ENCODE measurements around the gene TSPO. TPM values are rescaled to one million over a fixed set of nuclear protein-coding genes. Genes with fewer than 3 reads are reported as not detected.

The TSPO gene
- polyA plus RNA-seq, 3 donors, result 491 to 2,663 (median 2,230) TPM

- H3K27me3 ChIP-seq (ENCODE audit: control insufficient read depth in 2 of 2, insufficient read depth in 2 of 2, low read length in 2 of 2), result no peaks in the 10 kb centered on the region
- WGBS (ENCODE audit: insufficient coverage), result 88% methylated on average over 10 of the region's 13 CpGs
- no peaks in the 10 kb centered on the region for H3K36me3 ChIP-seq (replicated peaks in 1 of 2; ENCODE audit: control insufficient read depth in 1 of 2, insufficient read depth in 2 of 2, low read length in 2 of 2)
- TF ChIP-seq, protein P1, sequence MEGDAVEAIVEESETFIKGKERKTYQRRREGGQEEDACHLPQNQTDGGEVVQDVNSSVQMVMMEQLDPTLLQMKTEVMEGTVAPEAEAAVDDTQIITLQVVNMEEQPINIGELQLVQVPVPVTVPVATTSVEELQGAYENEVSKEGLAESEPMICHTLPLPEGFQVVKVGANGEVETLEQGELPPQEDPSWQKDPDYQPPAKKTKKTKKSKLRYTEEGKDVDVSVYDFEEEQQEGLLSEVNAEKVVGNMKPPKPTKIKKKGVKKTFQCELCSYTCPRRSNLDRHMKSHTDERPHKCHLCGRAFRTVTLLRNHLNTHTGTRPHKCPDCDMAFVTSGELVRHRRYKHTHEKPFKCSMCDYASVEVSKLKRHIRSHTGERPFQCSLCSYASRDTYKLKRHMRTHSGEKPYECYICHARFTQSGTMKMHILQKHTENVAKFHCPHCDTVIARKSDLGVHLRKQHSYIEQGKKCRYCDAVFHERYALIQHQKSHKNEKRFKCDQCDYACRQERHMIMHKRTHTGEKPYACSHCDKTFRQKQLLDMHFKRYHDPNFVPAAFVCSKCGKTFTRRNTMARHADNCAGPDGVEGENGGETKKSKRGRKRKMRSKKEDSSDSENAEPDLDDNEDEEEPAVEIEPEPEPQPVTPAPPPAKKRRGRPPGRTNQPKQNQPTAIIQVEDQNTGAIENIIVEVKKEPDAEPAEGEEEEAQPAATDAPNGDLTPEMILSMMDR (IDR thresholded peaks at IDR 0.05), result no peak
- no peaks in the 10 kb centered on the region for H4K20me1 ChIP-seq (ENCODE audit: insufficient read depth, low read length)
- H3K36me3 Mint-ChIP-seq, result no peaks in the 10 kb centered on the region
- H3K4me3 ChIP-seq (replicated peaks in 1 of 3; ENCODE audit: low read depth in 2 of 3, low read length in 3 of 3), result no peak overlapping the region
- no peaks in the 10 kb centered on the region for H3K79me2 ChIP-seq (ENCODE audit: insufficient read depth, low read length)
- intact Hi-C loops (cut with micrococcal nuclease), result no loop called here
- H3K27ac ChIP-seq (ENCODE audit: low read depth in 1 of 2, low read length in 2 of 2), result no peak overlapping the region
- H3K4me2 ChIP-seq (replicated peaks; ENCODE audit: extremely low read depth, low read length, poor library complexity, severe bottlenecking), result no peak overlapping the region
- peaks cover 0 to 8% (median 7%) of the 10 kb centered on the region in 3 donors for H3K27me3 Mint-ChIP-seq (ENCODE audit: low read depth in 3 of 3)
- peak overlapping the region in 1 of 7 donors; percentile 62 for H3K27ac Mint-ChIP-seq
- H3K4me1 Mint-ChIP-seq, result no peaks in the 10 kb centered on the region
- H3K9me3 Mint-ChIP-seq, result peaks cover 0 to 4% (median 0%) of the 10 kb centered on the region in 7 donors
- no peak overlapping the region for H2AFZ ChIP-seq (ENCODE audit: insufficient read depth, low read depth, low read length, poor library complexity, severe bottlenecking)
- no peaks in the 10 kb centered on the region for H3K9me3 ChIP-seq (replicated peaks in 1 of 2; ENCODE audit: control insufficient read depth in 1 of 2, insufficient read depth in 1 of 2, low read length in 2 of 2)
- no peak overlapping the region for H3K4me3 Mint-ChIP-seq
- H3K4me1 ChIP-seq (ENCODE audit: control insufficient read depth in 1 of 2, insufficient read depth in 2 of 2, low read length in 2 of 2), result no peaks in the 10 kb centered on the region
- H3K9ac ChIP-seq (ENCODE audit: insufficient read depth, low read length, poor library complexity, severe bottlenecking), result no peak overlapping the region
- DNase-seq, result no peak
Measured at GRCh38 chr22:43200555-43200954, 49.2 kb downstream of the TSPO start.

DNA sequence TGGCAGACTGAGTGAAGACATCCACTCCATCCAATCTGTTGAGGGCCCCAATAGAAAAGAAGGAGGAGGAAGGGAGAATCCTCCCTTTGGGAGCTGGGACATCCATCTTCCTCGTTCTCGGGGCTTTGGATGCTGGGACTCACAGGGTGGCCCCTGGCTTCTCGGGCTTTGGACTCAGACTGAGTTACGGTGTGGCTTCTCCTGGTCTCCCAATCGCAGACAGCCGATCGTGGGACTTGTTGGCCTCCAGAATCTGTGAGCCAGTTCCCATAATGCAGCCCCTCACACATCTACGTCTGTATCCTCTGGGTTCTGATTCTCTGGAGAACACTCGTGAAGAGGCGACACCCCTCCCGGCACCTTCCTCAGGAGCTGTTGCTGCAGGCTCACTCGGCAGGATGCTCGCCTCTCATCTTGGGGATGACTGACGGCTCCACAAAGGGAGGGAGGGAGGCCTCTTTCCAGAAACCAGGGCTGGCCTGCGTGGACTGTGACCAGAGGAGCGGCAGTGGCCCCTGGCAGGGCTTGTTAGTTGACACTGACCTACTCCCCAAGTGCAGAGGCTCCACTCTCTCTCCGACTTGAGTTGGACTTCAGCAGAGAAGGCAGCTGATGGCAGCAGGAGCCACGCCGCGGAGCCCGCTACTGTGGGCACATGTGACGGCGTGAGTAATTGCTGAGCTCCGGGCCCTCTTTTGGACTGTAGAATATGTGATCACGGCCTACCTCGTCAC lies 50.3 kb downstream of the TSPO start:
- no peak overlapping the region for H3K4me3 ChIP-seq (replicated peaks in 1 of 3; ENCODE audit: low read depth in 2 of 3, low read length in 3 of 3)
- H3K9me3 Mint-ChIP-seq, result peaks cover 0 to 4% (median 0%) of the 10 kb centered on the region in 7 donors
- peaks cover 2 to 12% (median 8%) of the 10 kb centered on the region in 3 donors for H3K27me3 Mint-ChIP-seq (ENCODE audit: low read depth in 3 of 3)
- H3K4me1 ChIP-seq (ENCODE audit: control insufficient read depth in 1 of 2, insufficient read depth in 2 of 2, low read length in 2 of 2), result no peaks in the 10 kb centered on the region
- TF ChIP-seq, protein P1 (IDR thresholded peaks at IDR 0.05), result no peak
- no peak overlapping the region for H3K9ac ChIP-seq (ENCODE audit: insufficient read depth, low read length, poor library complexity, severe bottlenecking)
- no peaks in the 10 kb centered on the region for H3K79me2 ChIP-seq (ENCODE audit: insufficient read depth, low read length)
- H3K4me1 Mint-ChIP-seq, result peaks cover 2% of the 10 kb centered on the region
- no peak overlapping the region for H3K27ac ChIP-seq (ENCODE audit: low read depth in 1 of 2, low read length in 2 of 2)
- H3K27ac Mint-ChIP-seq, result no peak overlapping the region
- intact Hi-C loops (cut with micrococcal nuclease), result no loop called here
- H3K4me3 Mint-ChIP-seq, result no peak overlapping the region
- DNase-seq, result no peak
- H3K9me3 ChIP-seq (replicated peaks in 1 of 2; ENCODE audit: control insufficient read depth in 1 of 2, insufficient read depth in 1 of 2, low read length in 2 of 2), result no peaks in the 10 kb centered on the region
- no peaks in the 10 kb centered on the region for H3K36me3 ChIP-seq (replicated peaks in 1 of 2; ENCODE audit: control insufficient read depth in 1 of 2, insufficient read depth in 2 of 2, low read length in 2 of 2)
- no peak overlapping the region for H3K4me2 ChIP-seq (replicated peaks; ENCODE audit: extremely low read depth, low read length, poor library complexity, severe bottlenecking)
- H4K20me1 ChIP-seq (ENCODE audit: insufficient read depth, low read length), result no peaks in the 10 kb centered on the region
- no peaks in the 10 kb centered on the region for H3K27me3 ChIP-seq (ENCODE audit: control insufficient read depth in 2 of 2, insufficient read depth in 2 of 2, low read length in 2 of 2)
- 96% methylated on average over 25 of the region's 26 CpGs for WGBS (ENCODE audit: insufficient coverage)
- H3K36me3 Mint-ChIP-seq, result no peaks in the 10 kb centered on the region
- no peak overlapping the region for H2AFZ ChIP-seq (ENCODE audit: insufficient read depth, low read depth, low read length, poor library complexity, severe bottlenecking)
